H1 (cell line): ENCODE measurements around the gene SCGB1D4. TPM values are rescaled to one million over a fixed set of nuclear protein-coding genes. Genes with fewer than 3 reads are reported as not detected.

Source experiments
- CTCF ChIA-PET: fragments of 300-600 bp; sonication (Branson Sonifier 250); formaldehyde crosslinking; loops from one replicate; lab custom pipeline; 2021; ENCODE audit not compliant: partially characterized antibody; lab: Charles Lee
- POLR2A ChIA-PET: fragments of 300-600 bp; sonication (Branson Sonifier 250); formaldehyde crosslinking; loops from one replicate; lab custom pipeline; 2021; ENCODE audit warnings: inconsistent platforms; ENCODE audit not compliant: partially characterized antibody; lab: Charles Lee
- DNase-seq, 2 experiments: peaks; one replicate each; pipeline versions ENCODE4 v3.0.0 to v3.0.0-alpha.2; 2010 to 2022; ENCODE audit warnings: low spot score in 2 of 2, low read depth in 1 of 2, mixed read lengths in 1 of 2
- FAIRE-seq: peaks from 2 replicates; lab custom pipeline; 2011; peaks lifted over from hg19 to GRCh38; lab: Jason Lieb, UNC
- H2AFZ ChIP-seq: 2 replicates; pipeline ENCODE4 v1.8.1; 2012; ENCODE audit warnings: low read length, inconsistent platforms
- H2AK5ac ChIP-seq: 2 replicates; pipeline ENCODE4 v1.6.1; 2013; ENCODE audit warnings: low read depth, low read length
- H2BK120ac ChIP-seq: replicated peaks from 2 replicates; pipeline ENCODE3; 2013; ENCODE audit warnings: low read depth, low read length, inconsistent platforms
- H2BK12ac ChIP-seq: 2 replicates; pipeline ENCODE4 v1.6.1; 2013; ENCODE audit warnings: low read depth, low read length
- H2BK15ac ChIP-seq: 2 replicates; pipeline ENCODE4 v1.6.1; 2013; ENCODE audit warnings: low read length
- H2BK20ac ChIP-seq: 2 replicates; pipeline ENCODE4 v1.6.1; 2013; ENCODE audit warnings: low read length
- H2BK5ac ChIP-seq: 2 replicates; pipeline ENCODE4 v1.6.1; 2013; ENCODE audit warnings: low read depth, low read length
- H3K14ac ChIP-seq: 2 replicates; pipeline ENCODE4 v1.6.1; 2013; ENCODE audit warnings: inconsistent platforms; ENCODE audit not compliant: insufficient read length
- H3K18ac ChIP-seq: 2 replicates; pipeline ENCODE4 v1.6.1; 2013; ENCODE audit warnings: low read length; ENCODE audit errors: extremely low read depth
- H3K23ac ChIP-seq: 2 replicates; pipeline ENCODE4 v1.6.1; 2013; ENCODE audit warnings: inconsistent platforms; ENCODE audit not compliant: insufficient read length
- H3K23me2 ChIP-seq: 2 replicates; pipeline ENCODE4 v1.6.1; 2013; ENCODE audit warnings: low read depth, low read length
- H3K27ac ChIP-seq: 2 replicates; pipeline ENCODE4 v1.6.1; 2011; ENCODE audit warnings: low read depth, low read length, inconsistent platforms
- H3K27me3 ChIP-seq, 4 experiments: replicated peaks in 1 of 4; 1 replicate in 1 of 4; 2 replicates in 3 of 4; pipeline versions ENCODE4 v1.6.1 to v1.8.1; 2011 to 2013; ENCODE audit warnings: low read length in 3 of 4, mild to moderate bottlenecking in 3 of 4, inconsistent platforms in 2 of 4, mixed read lengths in 2 of 4, moderate library complexity in 1 of 4; ENCODE audit not compliant: control insufficient read depth in 3 of 4, insufficient read depth in 3 of 4; ENCODE audit errors: extremely low read depth in 1 of 4
- H3K36me3 ChIP-seq, 4 experiments: 2 replicates each; pipeline versions ENCODE4 v1.6.1 to v1.8.1; 2011 to 2013; ENCODE audit warnings: mild to moderate bottlenecking in 4 of 4, low read length in 3 of 4, moderate library complexity in 2 of 4, control low read depth in 1 of 4, inconsistent platforms in 1 of 4; ENCODE audit not compliant: insufficient read depth in 4 of 4, control insufficient read depth in 2 of 4
- H3K4ac ChIP-seq: replicated peaks from 2 replicates; pipeline ENCODE3; 2013; ENCODE audit warnings: low read length, low read depth, mixed read lengths, inconsistent platforms; ENCODE audit not compliant: insufficient read length
- H3K4me1 ChIP-seq, 4 experiments: replicated peaks in 1 of 4; 1 replicate in 1 of 4; 2 replicates in 3 of 4; pipeline versions ENCODE4 v1.6.1 to v1.8.1; 2011 to 2013; ENCODE audit warnings: low read length in 3 of 4, inconsistent platforms in 2 of 4, mixed read lengths in 1 of 4; ENCODE audit not compliant: insufficient read depth in 4 of 4, control insufficient read depth in 3 of 4
- H3K4me2 ChIP-seq, 2 experiments: 2 replicates each; pipeline versions ENCODE4 v1.6.1 to v1.8.1; 2011 to 2013; ENCODE audit warnings: low read depth in 2 of 2, low read length in 2 of 2, control low read depth in 1 of 2, inconsistent platforms in 1 of 2, mild to moderate bottlenecking in 1 of 2; ENCODE audit not compliant: insufficient read depth in 1 of 2
- H3K4me3 ChIP-seq, 4 experiments: fragments of 200-600, 300-600 bp in 1 of 4; sonication (generic), shearing (Covaris generic), sonication (Bioruptor Twin) in 1 of 4; 2 replicates each; pipeline versions ENCODE4 v1.5.1 to v1.8.1; 2011 to 2016; ENCODE audit warnings: low read length in 4 of 4, low read depth in 3 of 4, control low read depth in 2 of 4, inconsistent platforms in 2 of 4, mild to moderate bottlenecking in 2 of 4, mixed read lengths in 1 of 4, moderate library complexity in 1 of 4; ENCODE audit not compliant: insufficient read depth in 2 of 4; ENCODE audit errors: extremely low read depth in 1 of 4
- H3K56ac ChIP-seq: replicated peaks from 2 replicates; pipeline ENCODE3; 2013; ENCODE audit warnings: low read depth, mild to moderate bottlenecking, mixed read lengths, low read length, inconsistent platforms; ENCODE audit not compliant: insufficient read length
- H3K79me1 ChIP-seq: 2 replicates; pipeline ENCODE4 v1.6.1; 2013; ENCODE audit warnings: low read depth, low read length, control low read depth
- H3K79me2 ChIP-seq, 2 experiments: 2 replicates each; pipeline versions ENCODE4 v1.6.1 to v1.8.1; 2012 to 2013; ENCODE audit warnings: low read length in 2 of 2, mild to moderate bottlenecking in 2 of 2, inconsistent platforms in 1 of 2; ENCODE audit not compliant: insufficient read depth in 2 of 2, control insufficient read depth in 1 of 2
- H3K9ac ChIP-seq, 4 experiments: replicated peaks in 1 of 4; 1 replicate in 1 of 4; 2 replicates in 3 of 4; pipeline versions ENCODE4 v1.6.1 to v1.8.1; 2011 to 2013; ENCODE audit warnings: low read depth in 3 of 4, low read length in 3 of 4, control low read depth in 2 of 4, mild to moderate bottlenecking in 2 of 4, moderate library complexity in 2 of 4, inconsistent platforms in 1 of 4; ENCODE audit errors: extremely low read depth in 1 of 4
- H3K9me3 ChIP-seq, 2 experiments: 2 replicates each; pipeline versions ENCODE4 v1.6.1 to v1.8.1; 2012 to 2013; ENCODE audit warnings: mild to moderate bottlenecking in 2 of 2, moderate library complexity in 2 of 2, control low read depth in 1 of 2, inconsistent platforms in 1 of 2, low read depth in 1 of 2, low read length in 1 of 2, mixed read lengths in 1 of 2; ENCODE audit not compliant: insufficient read depth in 2 of 2
- H4K20me1 ChIP-seq, 2 experiments: replicated peaks in 1 of 2; 2 replicates each; pipeline versions ENCODE3 to v1.8.1; 2011 to 2013; ENCODE audit warnings: inconsistent platforms in 2 of 2, low read length in 2 of 2, mild to moderate bottlenecking in 1 of 2; ENCODE audit not compliant: insufficient read depth in 2 of 2, control insufficient read depth in 1 of 2
- H4K5ac ChIP-seq: 2 replicates; pipeline ENCODE4 v1.6.1; 2013; ENCODE audit warnings: low read length, low read depth, mixed read lengths, inconsistent platforms; ENCODE audit not compliant: insufficient read length
- H4K8ac ChIP-seq: 2 replicates; pipeline ENCODE4 v1.8.0; 2013; ENCODE audit warnings: mild to moderate bottlenecking, moderate library complexity, low read length, inconsistent platforms; ENCODE audit not compliant: insufficient read depth; ENCODE audit errors: extremely low read depth
- H4K91ac ChIP-seq: replicated peaks from 2 replicates; pipeline ENCODE3; 2013; ENCODE audit warnings: low read length, mixed read lengths, inconsistent platforms; ENCODE audit not compliant: insufficient read length
- CTBP2 ChIP-seq: IDR thresholded peaks from 2 replicates; pipeline ENCODE4 v1.7.0; 2011; ENCODE audit warnings: borderline replicate concordance, mild to moderate bottlenecking, moderate library complexity, mixed read lengths, low read length; ENCODE audit not compliant: insufficient read depth, insufficient read length
- EGR1 ChIP-seq: IDR thresholded peaks from 2 replicates; pipeline ENCODE4 v1.6.1; 2011; ENCODE audit warnings: low read depth, low read length, borderline replicate concordance
- KDM1A ChIP-seq: fragments of 200-600, 300-600 bp; sonication (generic); IDR thresholded peaks from 2 replicates; pipeline ENCODE4 v1.7.1; 2016; ENCODE audit warnings: mild to moderate bottlenecking, low read length, borderline replicate concordance
- POLR2AphosphoS5 ChIP-seq: IDR thresholded peaks from 2 replicates; pipeline ENCODE4 v1.6.1; 2011; ENCODE audit warnings: low read depth, low read length
- TAF7 ChIP-seq: optimal IDR thresholded peaks from 2 replicates; pipeline ENCODE3; 2011; ENCODE audit warnings: low read depth, mild to moderate bottlenecking, inconsistent platforms, low read length, moderate library complexity, borderline replicate concordance
- WGBS, 2 experiments: shearing (Covaris generic) in 1 of 2; methylation state at CpG; one replicate each; pipeline versions ENCODE4 v1.1.6 to v1.1.7; 2013 to 2015; ENCODE audit warnings: low lambda C conversion rate in 2 of 2, mixed read lengths in 2 of 2, inconsistent platforms in 1 of 2, low coverage in 1 of 2, missing lambda C conversion rate in 1 of 2; ENCODE audit not compliant: insufficient replicate concordance in 2 of 2, insufficient coverage in 1 of 2, insufficient read length in 1 of 2; ENCODE audit errors: extremely low coverage in 1 of 2, missing lambda C conversion rate in 1 of 2; 5-methylcytosine and 5-hydroxymethylcytosine counted together
- polyA plus RNA-seq, 7 experiments: library from polyadenylated mRNA; depleted of rRNA in 3 of 7; stranded (reverse) in 5 of 7; unstranded in 2 of 7; fragments of >200 nt in 5 of 7; fragments of 200-250 nt in 2 of 7; gene quantifications; 1 replicate in 5 of 7; 2 replicates in 1 of 7; 4 replicates in 1 of 7; pipeline versions ENCODE4 v1.2.1 to v1.2.3, GENCODE V29; 2011 to 2013; ENCODE audit warnings: missing spikeins in 2 of 7, mixed read lengths in 2 of 7
- total RNA-seq: library from RNA; stranded (reverse); fragmentation: NEBNext Ultra II Directional; extraction: Animal tissue kit (Norgen Biotek cat#: 25700); gene quantifications from 2 replicates; pipeline ENCODE4 v1.2.1, GENCODE V29; 2021

The SCGB1D4 gene
- total and polyA plus RNA-seq, 2 of the 8 experiments (the other 6 are each of a cell fraction or from before 2014, with no cell fraction given) = not detected

DNA sequence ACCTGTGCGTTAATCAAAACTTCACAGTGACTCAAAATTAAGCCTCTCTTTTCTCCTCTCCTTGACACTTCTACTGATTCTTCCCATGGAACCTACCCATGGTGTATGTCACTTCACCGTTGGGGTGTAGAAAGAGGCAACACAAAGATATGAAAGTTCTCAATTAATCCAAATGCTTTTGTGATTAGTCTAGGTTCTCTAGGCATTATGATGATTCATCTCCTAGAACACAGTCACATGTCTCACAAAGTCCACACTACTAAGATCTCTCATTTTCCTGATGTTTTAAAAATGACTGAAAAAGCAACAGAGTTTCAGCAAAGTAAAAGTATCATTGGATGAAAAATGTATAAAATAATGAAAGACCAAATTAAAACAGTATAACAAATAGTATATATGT is 42.6 kb downstream of the SCGB1D4 start:
- 78% methylated on average over 2 of the region's 2 CpGs; no CpG with 5 or more reads in 1 of the 2 experiments for WGBS, 2 experiments
- Histone ChIP-seq H3K9ac (no peak overlapping the region), H3K4me2 (no peak overlapping the region), H3K27me3 (no peaks in the 10 kb centered on the region), H3K14ac (no peak overlapping the region), H2BK120ac (no peak overlapping the region), H2BK5ac (no peak overlapping the region), H4K5ac (no peak overlapping the region), H4K20me1 (no peaks in the 10 kb centered on the region), H3K4ac (no peak overlapping the region), H4K8ac (no peak overlapping the region), H3K23ac (no peak overlapping the region), H3K27ac (no peak overlapping the region), H3K4me3 (no peak overlapping the region), H3K9me3 (peaks cover 18 to 20% of the 10 kb centered on the region in 2 experiments; a peak in 3 of 4 replicates), H3K4me1 (no peaks in the 10 kb centered on the region), H2BK15ac (no peak overlapping the region), H2BK20ac (no peak overlapping the region), H3K18ac (no peak overlapping the region), H3K23me2 (no peaks in the 10 kb centered on the region), H2BK12ac (no peak overlapping the region), H2AFZ (no peak overlapping the region), H3K56ac (no peak overlapping the region), H4K91ac (no peak overlapping the region), H3K79me2 (no peaks in the 10 kb centered on the region), H2AK5ac (no peak overlapping the region), H3K79me1 (no peaks in the 10 kb centered on the region), H3K36me3 (no peaks in the 10 kb centered on the region)
- FAIRE-seq (no peak), DNase-seq (no peak)
- TF ChIP-seq KDM1A = no peak
- TF ChIP-seq TAF7 = no peak
- no peak for TF ChIP-seq CTBP2
- no peak for TF ChIP-seq EGR1
- no peak for TF ChIP-seq POLR2AphosphoS5
- CTCF ChIA-PET = interaction anchor here (1.4 to 2.8 kb wide), 3 partner anchors 11 to 15 kb away, joined by 3 to 10 read pairs (median 5); partner anchors contain the start of gene SCGB2A2
- POLR2A ChIA-PET = no interaction called here
